ENCODE data around the gene SPOCK2.

DNA sequence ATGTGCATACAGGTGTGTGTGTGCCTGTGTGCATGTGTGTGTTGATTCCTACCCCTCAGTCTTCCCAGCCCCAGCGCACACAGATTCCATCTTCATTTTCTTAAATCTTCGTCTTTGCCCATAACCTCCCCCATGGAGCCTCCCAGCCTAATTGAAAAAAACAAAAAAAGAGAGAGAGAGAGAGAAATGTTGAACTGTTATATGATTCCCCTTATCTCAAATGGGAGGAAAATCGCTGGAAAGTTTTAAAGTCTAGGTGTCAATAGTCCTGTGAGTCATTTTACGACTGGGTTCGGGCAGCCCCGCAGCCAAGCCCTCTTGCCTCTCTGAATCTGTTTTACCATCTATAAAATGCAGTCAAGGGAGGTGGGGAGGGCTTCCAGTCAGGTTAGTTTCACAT lies 60.9 kb downstream of the SPOCK2 start:
- TF ChIP-seq CTCF (IDR thresholded peaks at IDR 0.05; ENCODE audit: poor library complexity, severe bottlenecking) = no peak
- TF ChIP-seq EZH2 (IDR thresholded peaks at IDR 0.05; ENCODE audit: borderline replicate concordance, insufficient read depth, low read length, poor library complexity, severe bottlenecking) = no peak
- TF ChIP-seq REST (IDR thresholded peaks at IDR 0.05; ENCODE audit: borderline replicate concordance) = no peak
- no peak for TF ChIP-seq POLR2AphosphoS5 (IDR thresholded peaks at IDR 0.05)
- no peak for TF ChIP-seq TAF1 (IDR thresholded peaks at IDR 0.05; ENCODE audit: low read depth)
- no peak for TF ChIP-seq SMC3 (conservative IDR thresholded peaks at IDR 0.05; ENCODE audit: poor library complexity)
